ENCODE data around the gene TMEM209.
"Not testable (repeated sequence)": the region's sequence is repeated elsewhere in the genome, so short reads cannot be mapped to it uniquely, and the experiment has no call there.

DNA sequence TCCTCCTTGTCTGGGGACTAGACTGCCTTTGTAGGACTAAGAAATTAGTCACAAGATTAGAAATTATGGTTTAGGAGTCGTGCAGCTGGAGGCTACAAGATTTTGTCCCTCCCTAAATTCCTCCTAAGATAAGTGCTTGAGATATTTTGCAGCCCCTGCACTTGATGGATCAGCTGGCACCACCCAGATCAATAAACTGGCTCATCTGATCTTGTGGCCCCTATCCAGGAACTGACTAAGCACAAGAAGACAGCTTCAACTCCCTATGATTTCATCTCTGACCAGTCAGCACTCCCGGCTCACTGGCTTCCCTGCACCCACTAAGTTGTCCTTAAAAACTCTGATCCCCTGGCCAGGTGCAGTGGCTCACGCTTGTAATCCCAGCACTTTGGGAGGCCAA lies 19.7 kb upstream of the TMEM209 start:
- TF ChIP-seq EZH2 (IDR thresholded peaks at IDR 0.05; ENCODE audit: insufficient read depth, poor library complexity, severe bottlenecking); EZH2phosphoT487 (IDR thresholded peaks at IDR 0.05; ENCODE audit: insufficient read depth, low read depth): not testable (repeated sequence)
